Measurements from ENCODE around the gene NFASC.

Gene NFASC

GRCh38 chr1:205015241-205015640 is 144.6 kb downstream of the NFASC start:
- DNase-seq: no peak

GRCh38 chr1:205016075-205016474 is 145.4 kb downstream of the NFASC start:
- DNase-seq: no peak

GRCh38 chr1:205016584-205016983 is 145.9 kb downstream of the NFASC start:
- DNase-seq: no peak

- DNase-seq: no peak
These were observed 146.3 kb downstream of the NFASC start for GRCh38 chr1:205017001-205017400.

GRCh38 chr1:205017766-205018165 is 147.1 kb downstream of the NFASC start:
- DNase-seq: no peak

GRCh38 chr1:205018381-205018780 is 147.7 kb downstream of the NFASC start:
- DNase-seq: no peak

- no peak for DNase-seq
These were observed 149.8 kb downstream of the NFASC start for GRCh38 chr1:205020466-205020865.

- DNase-seq: no peak
These were observed 154.0 kb downstream of the NFASC start for GRCh38 chr1:205024679-205025078.

- DNase-seq: no peak
These were observed 154.6 kb downstream of the NFASC start for GRCh38 chr1:205025239-205025638.

- no peak for DNase-seq
These were observed 155.5 kb downstream of the NFASC start for GRCh38 chr1:205026181-205026580.

GRCh38 chr1:205028390-205028789 is 157.7 kb downstream of the NFASC start:
- no peak for DNase-seq

GRCh38 chr1:205028924-205029323 is 158.3 kb downstream of the NFASC start:
- no peak for DNase-seq

GRCh38 chr1:205030241-205030640 is 159.6 kb downstream of the NFASC start:
- no peak for DNase-seq

- DNase-seq: no peak
These were observed 160.2 kb downstream of the NFASC start for GRCh38 chr1:205030896-205031295.

- no peak for DNase-seq
These were observed 161.8 kb downstream of the NFASC start for GRCh38 chr1:205032508-205032907.

GRCh38 chr1:205037539-205037938 is 166.9 kb downstream of the NFASC start:
- no peak for DNase-seq

GRCh38 chr1:205038132-205038786 is 167.6 kb downstream of the NFASC start:
- no peak for DNase-seq

GRCh38 chr1:205041001-205041715 is 170.5 kb downstream of the NFASC start:
- no peak for DNase-seq

GRCh38 chr1:205041998-205042910 is 171.6 kb downstream of the NFASC start:
- no peak for DNase-seq

GRCh38 chr1:205042911-205043806 is 172.5 kb downstream of the NFASC start, which contains the start of gene CNTN2:
Gene CNTN2 (plus strand): TSS chr1:205043212. CDS start chr1:205053186, 9,974 bp downstream.
- DNase-seq: no peak

GRCh38 chr1:205043866-205044265 is 173.2 kb downstream of the NFASC start:
- DNase-seq: no peak

- DNase-seq: no peak
These were observed 174.1 kb downstream of the NFASC start for GRCh38 chr1:205044741-205045140.
